NT2/D1 (cell line): ENCODE measurements around the gene TAS2R30.

Source experiments
- SUZ12 ChIP-seq: IDR thresholded peaks from 2 replicates; pipeline ENCODE4 v1.6.1; 2011; ENCODE audit not compliant: insufficient read length, insufficient read depth; ENCODE audit errors: extremely low read depth
- YY1 ChIP-seq: IDR thresholded peaks from 2 replicates; pipeline ENCODE4 v1.6.1; 2011; ENCODE audit not compliant: insufficient read length, insufficient read depth

- no peak for TF ChIP-seq YY1
- TF ChIP-seq SUZ12: no peak
These were observed 48.6 kb upstream of the TAS2R30 start for GRCh38 chr12:11183011-11183410.
